ENCODE measurements around the gene APLN. TPM values are rescaled to one million over a fixed set of nuclear protein-coding genes. Genes with fewer than 3 reads are reported as not detected.

Gene APLN
- 0.73 to 1.2 TPM (median 0.89 TPM) in 5 replicates for total RNA-seq (2022; extraction: Qiagen RNA extraction; ENCODE audit: low read depth)

GRCh38 chrX:129654652-129655546 lies at the start of gene APLN:
Gene APLN (minus strand): TSS chrX:129654956. CDS start chrX:129654630, 326 bp downstream.

Other genes with a start within 250 kb of the APLN start
- gene SMARCA1, start 131.5 kb downstream of the APLN start, total RNA-seq (2022; extraction: Qiagen RNA extraction; ENCODE audit: low read depth), result 26.9 to 59.2 TPM (median 46.6 TPM) in 5 replicates
- 16.4 to 25.6 TPM (median 23.4 TPM) in 5 replicates for gene OCRL, start 114.7 kb downstream of the APLN start, total RNA-seq (2022; extraction: Qiagen RNA extraction; ENCODE audit: low read depth)
- not detected in 5 replicates for gene XPNPEP2, start 84.0 kb upstream of the APLN start, total RNA-seq (2022; extraction: Qiagen RNA extraction; ENCODE audit: low read depth)
- gene SASH3, start 125.0 kb upstream of the APLN start, total RNA-seq (2022; extraction: Qiagen RNA extraction; ENCODE audit: low read depth), result not detected in 5 replicates
- gene ZDHHC9, start 188.9 kb upstream of the APLN start, total RNA-seq (2022; extraction: Qiagen RNA extraction; ENCODE audit: low read depth), result 36.8 to 41.8 TPM (median 39.2 TPM) in 5 replicates

Measured in A549 treated with RU486 at 1 μM for 4 hours (cell line).